ENCODE data around the gene FBXW9. TPM values are rescaled to one million over a fixed set of nuclear protein-coding genes. Genes with fewer than 3 reads are reported as not detected.
A peak's percentile ranks its signal among the peaks of the same experiment; 100 is the strongest.
"Not testable (repeated sequence)": the region's sequence is repeated elsewhere in the genome, so short reads cannot be mapped to it uniquely, and the experiment has no call there.

Gene FBXW9
- total and polyA plus RNA-seq, 4 donors = 1.9 to 5.4 (median 4.5) TPM

DNA sequence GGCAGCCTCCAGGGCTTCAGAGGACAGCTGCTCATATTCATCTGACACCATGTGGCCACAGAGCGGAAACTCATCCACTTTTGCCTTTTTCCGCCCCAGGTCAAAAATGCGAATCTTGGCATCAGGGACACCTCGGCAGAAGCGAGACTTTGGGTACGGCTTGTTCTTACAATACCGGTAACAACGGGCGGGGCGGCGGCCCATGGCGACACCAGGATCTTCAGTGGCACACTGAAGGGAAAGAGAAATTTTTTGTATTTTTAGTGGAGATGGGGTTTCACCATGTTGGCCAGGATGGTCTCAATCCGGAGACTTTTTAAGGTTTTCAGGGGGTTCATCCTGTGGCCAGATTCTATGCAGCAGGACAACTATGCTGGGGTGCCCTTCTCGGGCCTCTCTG lies 52.7 kb downstream of the FBXW9 start:
- H3K4me1 ChIP-seq (ENCODE audit: control insufficient read depth in 1 of 2, insufficient read depth in 2 of 2, low read length in 2 of 2); H3K9me3 ChIP-seq (ENCODE audit: control insufficient read depth, low read length); H3K36me3 ChIP-seq (ENCODE audit: control insufficient read depth in 1 of 2, insufficient read depth in 2 of 2, low read length in 1 of 2); H3K4me3 ChIP-seq (ENCODE audit: low read length in 2 of 2); intact Hi-C loops (cut with DNase I); ATAC-seq (ENCODE audit: low FRiP score); H3K27me3 ChIP-seq (ENCODE audit: control insufficient read depth in 1 of 2, insufficient read depth in 2 of 2, low read length in 1 of 2); H3K27ac ChIP-seq (ENCODE audit: low read depth in 1 of 2, low read length in 2 of 2): not testable (repeated sequence)
- 95 to 96% methylated on average over 14 of the region's 14 CpGs for WGBS, 2 donors
- peak in 1 of 2 donors; percentile 69 for DNase-seq

DNA sequence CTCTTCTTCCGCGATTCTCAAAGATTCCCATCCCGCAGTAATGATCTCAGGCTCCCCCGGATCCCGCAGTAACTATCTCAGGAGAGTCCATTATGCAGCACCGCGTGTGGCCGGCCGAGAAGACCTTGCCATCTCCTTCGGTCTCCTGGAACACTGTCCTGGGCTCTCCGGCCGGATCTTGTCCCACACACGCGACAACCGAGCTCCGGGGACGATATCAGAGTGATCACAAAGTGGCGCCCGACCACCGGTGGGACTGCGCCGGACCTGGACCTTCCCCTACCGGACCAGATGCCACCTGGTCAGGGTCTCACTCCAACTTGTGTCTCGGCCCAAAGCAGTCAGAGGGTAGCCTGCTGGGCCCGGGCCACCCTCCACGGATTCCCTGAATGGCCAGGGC lies 53.9 kb downstream of the FBXW9 start:
- Histone ChIP-seq H3K27ac (ENCODE audit: low read depth in 1 of 2, low read length in 2 of 2) (no peak overlapping the region), H3K4me3 (ENCODE audit: low read length in 2 of 2) (no peak overlapping the region), H3K9me3 (ENCODE audit: control insufficient read depth, low read length) (no peaks in the 10 kb centered on the region), H3K4me1 (ENCODE audit: control insufficient read depth in 1 of 2, insufficient read depth in 2 of 2, low read length in 2 of 2) (no peaks in the 10 kb centered on the region), H3K27me3 (ENCODE audit: control insufficient read depth in 1 of 2, insufficient read depth in 2 of 2, low read length in 1 of 2) (no peaks in the 10 kb centered on the region), H3K36me3 (ENCODE audit: control insufficient read depth in 1 of 2, insufficient read depth in 2 of 2, low read length in 1 of 2) (no peaks in the 10 kb centered on the region)
- ATAC-seq (ENCODE audit: low FRiP score) = no peak
- whole genome bisulfite sequencing, 2 donors = 92 to 93% methylated on average over 26 of the region's 26 CpGs
- DNase-seq = peak in 1 of 2 donors; percentile 68
- intact Hi-C loops (cut with DNase I) = no loop called here

DNA sequence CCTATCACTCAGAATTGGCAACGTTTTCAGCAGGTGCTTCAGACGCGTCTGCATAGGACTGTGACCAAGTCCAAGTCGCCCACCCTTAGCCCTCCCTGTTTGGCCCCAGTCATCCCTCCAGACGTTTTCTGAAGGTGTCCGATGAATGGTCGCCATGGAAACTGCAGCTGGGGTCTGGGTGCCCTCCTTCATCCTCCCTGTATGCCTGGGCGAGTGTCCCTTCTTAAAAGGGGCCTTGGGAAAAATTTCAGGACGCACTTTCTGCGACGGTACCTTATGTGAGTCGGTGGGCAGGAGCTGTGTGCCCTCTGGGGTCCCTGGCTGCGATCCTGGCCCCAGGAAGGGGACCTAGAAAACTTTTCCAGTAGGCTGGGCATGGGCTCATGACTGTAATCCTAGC lies 55.0 kb downstream of the FBXW9 start:
- Histone ChIP-seq H3K27ac (ENCODE audit: low read depth in 1 of 2, low read length in 2 of 2) (no peak overlapping the region), H3K27me3 (ENCODE audit: control insufficient read depth in 1 of 2, insufficient read depth in 2 of 2, low read length in 1 of 2) (no peaks in the 10 kb centered on the region), H3K36me3 (ENCODE audit: control insufficient read depth in 1 of 2, insufficient read depth in 2 of 2, low read length in 1 of 2) (no peaks in the 10 kb centered on the region), H3K4me3 (ENCODE audit: low read length in 2 of 2) (no peak overlapping the region), H3K4me1 (ENCODE audit: control insufficient read depth in 1 of 2, insufficient read depth in 2 of 2, low read length in 2 of 2) (no peaks in the 10 kb centered on the region), H3K9me3 (ENCODE audit: control insufficient read depth, low read length) (no peaks in the 10 kb centered on the region)
- intact Hi-C loops (cut with DNase I) = no loop called here
- WGBS, 2 donors = 73 to 74% methylated on average over 13 of the region's 13 CpGs
- ATAC-seq (ENCODE audit: low FRiP score) (no peak), DNase-seq (peak in 1 of 2 donors; percentile 52)

DNA sequence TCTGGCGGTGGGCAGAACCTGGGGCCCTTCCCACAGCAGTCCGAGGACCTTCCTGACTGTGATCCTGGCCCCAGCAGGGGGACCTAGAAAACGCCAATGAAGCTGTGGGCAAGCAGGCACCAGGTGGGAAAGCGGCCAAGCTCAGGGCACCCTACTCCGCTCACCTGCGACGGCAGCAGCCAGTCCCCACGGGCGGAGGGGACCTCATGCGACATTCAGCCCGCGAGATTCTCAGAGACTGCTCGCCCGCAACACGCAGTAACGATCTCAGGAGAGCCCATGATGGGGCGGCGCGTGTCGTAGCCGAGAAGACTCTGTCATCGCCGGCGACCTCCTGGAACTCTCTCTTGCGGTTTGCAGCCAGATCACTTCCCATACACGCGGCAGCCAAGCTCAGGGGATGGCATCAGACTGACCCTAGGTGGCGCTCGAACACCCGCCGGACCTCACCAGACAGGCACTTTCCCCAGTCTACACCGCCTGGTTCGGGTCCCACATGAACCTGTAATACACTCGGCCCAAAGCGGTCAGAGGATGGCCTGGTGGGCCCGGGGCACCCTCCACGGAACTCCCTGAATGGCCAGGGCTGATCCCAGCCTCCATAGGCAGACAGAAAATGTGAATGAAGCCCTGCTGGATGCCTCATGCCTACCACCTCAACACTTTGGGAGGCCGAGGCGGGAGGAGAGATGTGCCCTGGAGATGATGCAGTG lies 56.4 kb downstream of the FBXW9 start:
- Histone ChIP-seq H3K9me3 (ENCODE audit: control insufficient read depth, low read length) (no peaks in the 10 kb centered on the region), H3K4me3 (ENCODE audit: low read length in 2 of 2) (no peak overlapping the region), H3K27ac (ENCODE audit: low read depth in 1 of 2, low read length in 2 of 2) (no peak overlapping the region), H3K27me3 (ENCODE audit: control insufficient read depth in 1 of 2, insufficient read depth in 2 of 2, low read length in 1 of 2) (no peaks in the 10 kb centered on the region), H3K4me1 (ENCODE audit: control insufficient read depth in 1 of 2, insufficient read depth in 2 of 2, low read length in 2 of 2) (no peaks in the 10 kb centered on the region), H3K36me3 (ENCODE audit: control insufficient read depth in 1 of 2, insufficient read depth in 2 of 2, low read length in 1 of 2) (no peaks in the 10 kb centered on the region)
- intact Hi-C loops (cut with DNase I) = no loop called here
- DNase-seq (peak; percentile 92 to 94), ATAC-seq (ENCODE audit: low FRiP score) (peak; percentile 91)
- 9 to 10% methylated on average over 39 of the region's 39 CpGs for WGBS, 2 donors

Other genes with a start within 250 kb of the FBXW9 start
- 1 to 10 TPM; 5.1 to 5.8 TPM for gene ZNF709, start 211.8 kb downstream of the FBXW9 start, total RNA-seq
- gene ZNF709, start 211.8 kb downstream of the FBXW9 start, polyA plus RNA-seq = 1 to 10 TPM in 1 of 2 donors, not detected in 1; 1.2 TPM
- gene ZNF564, start 145.1 kb downstream of the FBXW9 start, total RNA-seq = 10 to 100 TPM; 12.0 to 15.4 TPM
- 1 to 10 TPM; 5.5 to 8.4 TPM for gene ZNF564, start 145.1 kb downstream of the FBXW9 start, polyA plus RNA-seq
- gene ZNF490, start 85.8 kb downstream of the FBXW9 start, total RNA-seq = 1 to 10 TPM; 7.0 to 8.6 TPM
- gene ZNF490, start 85.8 kb downstream of the FBXW9 start, polyA plus RNA-seq = under 1 TPM in 1 of 2 donors, not detected in 1; 0.56 TPM
- 10 to 100 TPM; 35.2 to 35.4 TPM for gene ZNF791, start 85.7 kb downstream of the FBXW9 start, total RNA-seq
- 10 to 100 TPM in 1 of 2 donors, 1 to 10 TPM in 1; 2.9 to 12.1 TPM for gene ZNF791, start 85.7 kb downstream of the FBXW9 start, polyA plus RNA-seq
- 100 to 1,000 TPM in 1 of 2 donors, 10 to 100 TPM in 1; 74.8 to 111 TPM for gene MAN2B1, start 29.9 kb downstream of the FBXW9 start, total RNA-seq
- 10 to 100 TPM; 54.6 to 88.7 TPM for gene MAN2B1, start 29.9 kb downstream of the FBXW9 start, polyA plus RNA-seq
- 10 to 100 TPM in 1 of 2 donors, 1 to 10 TPM in 1; 7.1 to 11.8 TPM for gene WDR83, start 29.8 kb downstream of the FBXW9 start, total RNA-seq
- 10 to 100 TPM in 1 of 2 donors, 1 to 10 TPM in 1; 9.4 to 20.9 TPM for gene WDR83, start 29.8 kb downstream of the FBXW9 start, polyA plus RNA-seq
- 10 to 100 TPM; 50.1 to 74.0 TPM for gene DHPS, start 14.8 kb downstream of the FBXW9 start, total RNA-seq
- 10 to 100 TPM; 42.7 to 94.8 TPM for gene DHPS, start 14.8 kb downstream of the FBXW9 start, polyA plus RNA-seq
- not detected for gene GNG14, start 8.6 kb downstream of the FBXW9 start, total RNA-seq
- gene GNG14, start 8.6 kb downstream of the FBXW9 start, polyA plus RNA-seq = not detected
- 10 to 100 TPM; 61.5 to 71.8 TPM for gene TNPO2, start 27.3 kb upstream of the FBXW9 start, total RNA-seq
- gene TNPO2, start 27.3 kb upstream of the FBXW9 start, polyA plus RNA-seq = 10 to 100 TPM; 15.2 to 38.5 TPM
- gene TRIR, start 38.1 kb upstream of the FBXW9 start, total RNA-seq = 100 to 1,000 TPM; 119 to 121 TPM
- 100 to 1,000 TPM; 233 to 289 TPM for gene TRIR, start 38.1 kb upstream of the FBXW9 start, polyA plus RNA-seq
- gene GET3, start 40.9 kb upstream of the FBXW9 start, total RNA-seq = 10 to 100 TPM; 35.4 to 42.2 TPM
- gene GET3, start 40.9 kb upstream of the FBXW9 start, polyA plus RNA-seq = 10 to 100 TPM; 61.2 to 70.6 TPM
- gene BEST2, start 55.2 kb upstream of the FBXW9 start, total RNA-seq = not detected
- 1 to 10 TPM in 1 of 2 donors, not detected in 1; 2.5 TPM for gene BEST2, start 55.2 kb upstream of the FBXW9 start, polyA plus RNA-seq
- gene HOOK2, start 78.9 kb upstream of the FBXW9 start, total RNA-seq = 10 to 100 TPM; 28.5 to 45.5 TPM
- 10 to 100 TPM; 14.4 to 92.5 TPM for gene HOOK2, start 78.9 kb upstream of the FBXW9 start, polyA plus RNA-seq
- gene JUNB, start 94.9 kb upstream of the FBXW9 start, total RNA-seq = 100 to 1,000 TPM; 250 to 609 TPM
- 100 to 1,000 TPM in 1 of 2 donors, 10 to 100 TPM in 1; 97.0 to 623 TPM for gene JUNB, start 94.9 kb upstream of the FBXW9 start, polyA plus RNA-seq
- gene PRDX2, start 105.2 kb upstream of the FBXW9 start, total RNA-seq = 100 to 1,000 TPM in 1 of 2 donors, 10 to 100 TPM in 1; 90.5 to 118 TPM
- 100 to 1,000 TPM; 151 to 202 TPM for gene PRDX2, start 105.2 kb upstream of the FBXW9 start, polyA plus RNA-seq
- gene THSD8, start 105.4 kb upstream of the FBXW9 start, total RNA-seq = 1 to 10 TPM in 1 of 2 donors, not detected in 1; 1.2 TPM
- 1 to 10 TPM in 1 of 2 donors, not detected in 1; 2.5 TPM for gene THSD8, start 105.4 kb upstream of the FBXW9 start, polyA plus RNA-seq
- 1 to 10 TPM; 2.9 to 7.2 TPM for gene RNASEH2A, start 110.0 kb upstream of the FBXW9 start, total RNA-seq
- gene RNASEH2A, start 110.0 kb upstream of the FBXW9 start, polyA plus RNA-seq = 1 to 10 TPM; 1.6 to 3.3 TPM
- gene RTBDN, start 137.9 kb upstream of the FBXW9 start, total RNA-seq = not detected
- gene RTBDN, start 137.9 kb upstream of the FBXW9 start, polyA plus RNA-seq = 1 to 10 TPM in 1 of 2 donors, not detected in 1; 2.0 TPM
- gene MAST1, start 141.9 kb upstream of the FBXW9 start, total RNA-seq = under 1 TPM in 1 of 2 donors, not detected in 1; 0.54 TPM
- under 1 TPM in 1 of 2 donors, not detected in 1; 0.13 TPM for gene MAST1, start 141.9 kb upstream of the FBXW9 start, polyA plus RNA-seq
- gene DNASE2, start 184.8 kb upstream of the FBXW9 start, total RNA-seq = 10 to 100 TPM; 26.8 to 39.5 TPM
- gene DNASE2, start 184.8 kb upstream of the FBXW9 start, polyA plus RNA-seq = 10 to 100 TPM; 27.4 to 49.9 TPM
- gene KLF1, start 190.6 kb upstream of the FBXW9 start, total RNA-seq = under 1 TPM in 1 of 2 donors, not detected in 1; 0.39 TPM
- not detected for gene KLF1, start 190.6 kb upstream of the FBXW9 start, polyA plus RNA-seq
- 10 to 100 TPM; 15.1 to 16.4 TPM for gene GCDH, start 194.5 kb upstream of the FBXW9 start, total RNA-seq
- 10 to 100 TPM; 21.9 to 29.1 TPM for gene GCDH, start 194.5 kb upstream of the FBXW9 start, polyA plus RNA-seq
- under 1 TPM; 0.42 to 0.51 TPM for gene SYCE2, start 222.7 kb upstream of the FBXW9 start, total RNA-seq
- under 1 TPM in 1 of 2 donors, not detected in 1; 0.15 TPM for gene SYCE2, start 222.7 kb upstream of the FBXW9 start, polyA plus RNA-seq
- 10 to 100 TPM; 27.2 to 31.4 TPM for gene FARSA, start 237.1 kb upstream of the FBXW9 start, total RNA-seq
- 10 to 100 TPM; 19.7 to 23.2 TPM for gene FARSA, start 237.1 kb upstream of the FBXW9 start, polyA plus RNA-seq
- gene CALR, start 242.0 kb upstream of the FBXW9 start, total RNA-seq = 100 to 1,000 TPM; 649 to 778 TPM
- 100 to 1,000 TPM; 232 to 296 TPM for gene CALR, start 242.0 kb upstream of the FBXW9 start, polyA plus RNA-seq
- 100 to 1,000 TPM in 1 of 2 donors, 10 to 100 TPM in 1; 80.7 to 106 TPM for gene RAD23A, start 249.2 kb upstream of the FBXW9 start, total RNA-seq
- 100 to 1,000 TPM in 1 of 2 donors, 10 to 100 TPM in 1; 72.4 to 154 TPM for gene RAD23A, start 249.2 kb upstream of the FBXW9 start, polyA plus RNA-seq